Kidney (tissue), 14 donors: Measurements from ENCODE around the gene CTNNA2. TPM values are rescaled to one million over a fixed set of nuclear protein-coding genes. Genes with fewer than 3 reads are reported as not detected.
A peak's percentile ranks its signal among the peaks of the same experiment; 100 is the strongest.

Experiments
- DNase-seq, 5 donors: peaks; one replicate each; pipeline ENCODE4 v3.0.0-alpha.2; 2013 to 2020
- FAIRE-seq: peaks from 2 replicates; lab custom pipeline; 2012; peaks lifted over from hg19 to GRCh38; lab: Jason Lieb, UNC
- H3K27ac ChIP-seq, 2 donors: one replicate each; pipeline ENCODE4 v1.7.0; 2013; ENCODE audit warnings: low read depth in 2 of 2, low read length in 2 of 2, inconsistent platforms in 1 of 2
- H3K27me3 ChIP-seq: one replicate; pipeline ENCODE4 v1.7.1; 2013; ENCODE audit warnings: low read length, inconsistent platforms; ENCODE audit not compliant: control insufficient read depth, insufficient read depth
- H3K36me3 ChIP-seq, 3 donors: one replicate each; pipeline versions ENCODE4 v1.7.0 to v1.7.1; 2013; ENCODE audit warnings: low read length in 3 of 3, control low read depth in 1 of 3, inconsistent platforms in 1 of 3; ENCODE audit not compliant: insufficient read depth in 3 of 3, control insufficient read depth in 2 of 3
- H3K4me1 ChIP-seq, 3 donors: one replicate each; pipeline versions ENCODE4 v1.7.0 to v1.7.1; 2013; ENCODE audit warnings: low read length in 3 of 3, inconsistent platforms in 1 of 3, low read depth in 1 of 3; ENCODE audit not compliant: control insufficient read depth in 2 of 3, insufficient read depth in 2 of 3
- H3K4me3 ChIP-seq, 3 donors: one replicate each; pipeline versions ENCODE4 v1.7.0 to v1.8.1; 2013; ENCODE audit warnings: low read length in 3 of 3, control low read depth in 1 of 3, inconsistent platforms in 1 of 3
- H3K9ac ChIP-seq, 3 donors: one replicate each; pipeline versions ENCODE4 v1.7.0 to v1.7.1; 2013; ENCODE audit warnings: low read length in 3 of 3, control low read depth in 1 of 3, inconsistent platforms in 1 of 3
- H3K9me3 ChIP-seq, 3 donors: one replicate each; pipeline versions ENCODE4 v1.7.0 to v1.7.1; 2013; ENCODE audit warnings: low read length in 3 of 3, control low read depth in 1 of 3, inconsistent platforms in 1 of 3; ENCODE audit not compliant: control insufficient read depth in 2 of 3, insufficient read depth in 1 of 3
- intact Hi-C: fragments of 100-400 bp; cut with DNase I; formaldehyde crosslinking; loops from one replicate; pipeline ENCODE4 v1.11.1; 2022
- polyA plus RNA-seq: library from polyadenylated mRNA; stranded (reverse); fragments of 350-450 nt; fragmentation: Illumina TruSeq; extraction: RNeasy Lipid Tissue Mini Kit (QIAGEN cat#74804); gene quantifications from one replicate; pipeline ENCODE4 v1.2.3, GENCODE V29; 2014; ENCODE audit warnings: low read depth, low replicate concordance; ENCODE audit not compliant: insufficient read depth
- total RNA-seq: library from RNA; stranded (reverse); fragmentation: NEBNext Ultra II Directional; extraction: Animal tissue kit (Norgen Biotek cat#: 25700); gene quantifications from one replicate; pipeline ENCODE4 v1.2.1, GENCODE V29; 2021
- TF ChIP-seq, protein P1 (sequence below): IDR thresholded peaks from 3 replicates; pipeline ENCODE4 v1.5.1; 2012; ENCODE audit warnings: mild to moderate bottlenecking, moderate library complexity, borderline replicate concordance; ENCODE audit not compliant: insufficient read depth; ENCODE audit errors: extremely low read depth
- donor health status: control.
- donor health status: control.
- donor health status: control.
- donor health status: control.
- donor health status: control.
- donor health status: DM: yes; HTN: yes; CAD: no.
- donor health status: Normal renal cell carcinoma (clear cell type).

CTNNA2 gene
- total and polyA plus RNA-seq, 2 donors from 2014 or later: 0.47 TPM; not detected in 1

DNA sequence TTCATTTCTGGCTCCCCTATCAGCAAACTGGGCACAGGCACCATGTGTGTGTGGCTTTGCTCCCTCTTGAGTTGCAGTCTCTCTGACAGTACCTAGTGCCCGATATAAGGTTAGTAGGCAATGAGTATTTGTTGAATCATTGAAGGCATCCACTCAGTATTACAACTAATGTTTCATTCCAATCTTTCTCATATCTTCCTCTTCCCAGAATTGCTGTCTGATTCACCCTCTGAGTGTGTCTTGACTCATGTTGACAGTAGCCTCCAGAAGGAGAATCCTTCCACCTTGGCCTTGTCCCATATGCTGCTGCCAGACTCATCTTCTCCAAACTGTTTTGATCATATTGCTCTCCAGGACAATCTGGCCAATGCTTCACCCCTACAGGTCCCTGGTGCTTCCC, 589.2 kb downstream of the CTNNA2 start:
- TF ChIP-seq, protein P1, sequence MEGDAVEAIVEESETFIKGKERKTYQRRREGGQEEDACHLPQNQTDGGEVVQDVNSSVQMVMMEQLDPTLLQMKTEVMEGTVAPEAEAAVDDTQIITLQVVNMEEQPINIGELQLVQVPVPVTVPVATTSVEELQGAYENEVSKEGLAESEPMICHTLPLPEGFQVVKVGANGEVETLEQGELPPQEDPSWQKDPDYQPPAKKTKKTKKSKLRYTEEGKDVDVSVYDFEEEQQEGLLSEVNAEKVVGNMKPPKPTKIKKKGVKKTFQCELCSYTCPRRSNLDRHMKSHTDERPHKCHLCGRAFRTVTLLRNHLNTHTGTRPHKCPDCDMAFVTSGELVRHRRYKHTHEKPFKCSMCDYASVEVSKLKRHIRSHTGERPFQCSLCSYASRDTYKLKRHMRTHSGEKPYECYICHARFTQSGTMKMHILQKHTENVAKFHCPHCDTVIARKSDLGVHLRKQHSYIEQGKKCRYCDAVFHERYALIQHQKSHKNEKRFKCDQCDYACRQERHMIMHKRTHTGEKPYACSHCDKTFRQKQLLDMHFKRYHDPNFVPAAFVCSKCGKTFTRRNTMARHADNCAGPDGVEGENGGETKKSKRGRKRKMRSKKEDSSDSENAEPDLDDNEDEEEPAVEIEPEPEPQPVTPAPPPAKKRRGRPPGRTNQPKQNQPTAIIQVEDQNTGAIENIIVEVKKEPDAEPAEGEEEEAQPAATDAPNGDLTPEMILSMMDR: no peak
- Histone ChIP-seq H3K9ac (no peak overlapping the region), H3K36me3 (no peaks in the 10 kb centered on the region), H3K9me3 (no peaks in the 10 kb centered on the region), H3K4me3 (no peak overlapping the region), H3K4me1 (no peaks in the 10 kb centered on the region), H3K27me3 (no peaks in the 10 kb centered on the region), H3K27ac (no peak overlapping the region)
- FAIRE-seq (no peak), DNase-seq (no peak)
- intact Hi-C loops: no loop called here

DNA sequence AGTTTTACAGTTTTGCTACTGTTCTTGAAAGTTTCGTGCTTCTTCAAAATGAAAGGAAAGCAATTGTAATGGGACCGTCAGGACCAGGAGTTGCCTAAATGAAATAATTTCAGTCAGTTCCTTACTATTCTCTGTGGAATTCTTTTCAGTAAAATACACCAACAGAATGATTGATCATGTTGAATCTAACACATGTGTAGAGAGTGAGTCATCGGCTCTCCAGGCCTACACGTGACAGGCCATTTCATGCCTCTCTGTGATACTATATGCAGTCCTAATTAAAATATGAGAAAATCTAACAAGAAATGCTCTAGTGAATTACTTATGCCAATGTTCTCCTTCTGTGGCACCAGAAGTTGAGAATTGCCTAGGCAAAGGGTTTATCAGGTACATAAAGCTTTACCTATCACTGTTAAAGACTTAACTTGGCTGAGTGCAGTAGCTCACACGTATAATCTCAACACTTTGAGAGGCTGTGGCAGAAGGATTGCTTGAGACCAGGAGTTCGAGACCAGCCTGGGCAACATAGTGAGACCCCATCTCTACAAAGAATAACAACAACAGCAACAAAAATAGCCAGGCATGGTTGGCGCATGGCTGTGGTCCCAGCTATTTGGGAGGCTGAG, 592.3 kb downstream of the CTNNA2 start:
- no peaks in the 10 kb centered on the region for H3K36me3 ChIP-seq
- no peaks in the 10 kb centered on the region for H3K27me3 ChIP-seq
- H3K27ac ChIP-seq: no peak overlapping the region
- no peak overlapping the region for H3K9ac ChIP-seq
- FAIRE-seq: no peak
- no peak for DNase-seq
- intact Hi-C loops: no loop called here
- TF ChIP-seq, protein P1: no peak
- H3K4me1 ChIP-seq: no peaks in the 10 kb centered on the region
- H3K4me3 ChIP-seq: no peak overlapping the region
- no peaks in the 10 kb centered on the region for H3K9me3 ChIP-seq

DNA sequence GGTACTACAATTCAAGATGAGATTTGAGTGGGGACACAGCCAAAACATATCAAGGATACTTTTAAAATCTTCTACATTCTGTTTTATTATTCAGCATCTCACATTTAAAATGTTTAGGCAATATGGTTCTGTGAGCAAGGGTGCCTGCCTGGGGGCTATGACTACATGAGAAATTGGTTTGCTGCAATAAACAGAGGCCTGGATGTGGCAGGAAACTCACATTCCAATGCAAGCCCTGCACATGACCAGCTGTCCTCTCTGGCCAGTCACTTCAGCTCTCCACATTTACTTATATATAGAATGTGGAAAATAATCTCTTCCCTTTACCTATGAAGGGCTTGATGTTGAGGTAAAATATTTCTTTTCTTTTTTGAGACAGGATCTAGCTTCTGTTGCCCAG, 598.3 kb downstream of the CTNNA2 start:
- Histone ChIP-seq H3K9me3 (no peaks in the 10 kb centered on the region), H3K27ac (no peak overlapping the region), H3K4me3 (no peak overlapping the region), H3K36me3 (no peaks in the 10 kb centered on the region), H3K27me3 (no peaks in the 10 kb centered on the region), H3K9ac (no peak overlapping the region), H3K4me1 (no peaks in the 10 kb centered on the region)
- intact Hi-C loops: no loop called here
- FAIRE-seq (no peak), DNase-seq (no peak)
- TF ChIP-seq, protein P1: no peak

DNA sequence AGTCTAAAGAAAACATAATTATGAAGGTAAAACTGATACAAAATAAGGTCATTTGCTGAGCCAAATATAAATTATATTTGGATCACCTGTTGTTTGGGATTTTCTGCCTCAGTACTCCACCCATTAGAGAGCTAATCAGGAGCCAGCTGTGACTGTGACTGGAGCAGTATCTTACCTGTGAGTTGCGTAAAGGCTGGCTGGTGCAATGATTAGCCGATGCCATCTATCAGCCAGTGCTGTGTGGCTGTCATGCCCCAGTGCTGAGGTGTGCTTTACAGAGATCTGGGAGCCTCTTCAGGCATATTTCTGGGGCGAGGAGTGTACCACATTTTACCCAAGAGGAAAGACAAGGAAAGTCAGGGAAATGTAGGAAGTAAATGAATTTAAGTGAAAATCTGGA, 599.9 kb downstream of the CTNNA2 start:
- no peak overlapping the region for H3K4me3 ChIP-seq
- H3K9ac ChIP-seq: no peak overlapping the region
- DNase-seq (peak in 2 of 5 donors; percentile 5 to 11), FAIRE-seq (no peak)
- no peak overlapping the region for H3K27ac ChIP-seq
- no peaks in the 10 kb centered on the region for H3K9me3 ChIP-seq
- no peaks in the 10 kb centered on the region for H3K27me3 ChIP-seq
- intact Hi-C loops: no loop called here
- H3K4me1 ChIP-seq: no peaks in the 10 kb centered on the region
- no peaks in the 10 kb centered on the region for H3K36me3 ChIP-seq
- TF ChIP-seq, protein P1: no peak
